GM23338 (cell line): Measurements from ENCODE around the gene AGAP3. TPM values are rescaled to one million over a fixed set of nuclear protein-coding genes. Genes with fewer than 3 reads are reported as not detected.

Source experiments
- ATAC-seq: fragments of 200-7000 bp; cut with Tn5 transposase; 3 replicates; pipeline ENCODE4 v1.9.1; 2020
- DNase-seq: peaks from one replicate; pipeline ENCODE4 v3.0.0-alpha.2; 2015; ENCODE audit warnings: low spot score
- H2AFZ ChIP-seq: fragments of 200-600 bp; sonication (generic); 2 replicates; pipeline ENCODE4 v1.8.0; 2016; ENCODE audit warnings: antibody characterized with exemption, mild to moderate bottlenecking, moderate library complexity
- H3F3A ChIP-seq: fragments of 200-600 bp; sonication (generic); replicated peaks from 2 replicates; pipeline ENCODE4 v1.8.0; 2017; ENCODE audit warnings: antibody characterized with exemption, mixed run types, low read depth
- H3K27ac ChIP-seq: fragments of 200-600 bp; sonication (generic); 2 replicates; pipeline ENCODE4 v1.6.1; 2016; ENCODE audit warnings: low read depth
- H3K27me3 ChIP-seq: fragments of 200-600 bp; sonication (generic); 2 replicates; pipeline ENCODE4 v1.8.0; 2016; ENCODE audit warnings: mild to moderate bottlenecking, mixed run types, moderate library complexity; ENCODE audit not compliant: insufficient read depth
- H3K36me3 ChIP-seq: fragments of 200-600 bp; sonication (generic); 2 replicates; pipeline ENCODE4 v1.8.0; 2016; ENCODE audit warnings: mild to moderate bottlenecking; ENCODE audit not compliant: insufficient read depth
- H3K4me1 ChIP-seq: fragments of 200-600 bp; sonication (generic); 2 replicates; pipeline ENCODE4 v1.8.0; 2016; ENCODE audit warnings: mild to moderate bottlenecking, moderate library complexity; ENCODE audit not compliant: insufficient read depth
- H3K4me2 ChIP-seq: fragments of 200-600 bp; sonication (generic); 2 replicates; pipeline ENCODE4 v1.7.1; 2017; ENCODE audit warnings: mixed run types
- H3K4me3 ChIP-seq: fragments of 200-600 bp; sonication (generic); 2 replicates; pipeline ENCODE4 v1.6.1; 2016; ENCODE audit warnings: mixed run types
- H3K79me2 ChIP-seq: fragments of 200-600 bp; sonication (generic); replicated peaks from 2 replicates; pipeline ENCODE4 v1.8.0; 2017; ENCODE audit warnings: mild to moderate bottlenecking; ENCODE audit not compliant: insufficient read depth
- H3K9me2 ChIP-seq: fragments of 200-600 bp; sonication (generic); 2 replicates; pipeline ENCODE4 v1.8.0; 2017; ENCODE audit not compliant: insufficient read depth
- H4K20me1 ChIP-seq: fragments of 200-600 bp; sonication (generic); replicated peaks from 2 replicates; pipeline ENCODE4 v1.8.0; 2017; ENCODE audit warnings: mild to moderate bottlenecking; ENCODE audit not compliant: insufficient read depth
- H3K27ac Mint-ChIP-seq: 2 replicates; pipeline ENCODE4 v1.8.0; 2020; ENCODE audit warnings: inconsistent platforms, mild to moderate bottlenecking, moderate library complexity, mixed read lengths
- H3K27me3 Mint-ChIP-seq: 3 replicates; pipeline ENCODE4 v1.8.0; 2022; ENCODE audit warnings: low read depth, mild to moderate bottlenecking, moderate library complexity, mixed read lengths, inconsistent platforms; ENCODE audit not compliant: insufficient read depth, poor library complexity
- H3K36me3 Mint-ChIP-seq: 3 replicates; pipeline ENCODE4 v1.8.0; 2021; ENCODE audit warnings: low read depth, mild to moderate bottlenecking, inconsistent platforms, moderate library complexity, mixed read lengths
- H3K4me1 Mint-ChIP-seq: 3 replicates; pipeline ENCODE4 v1.8.0; 2020; ENCODE audit warnings: mild to moderate bottlenecking, inconsistent platforms, mixed read lengths
- H3K4me3 Mint-ChIP-seq: 3 replicates; pipeline ENCODE4 v1.8.0; 2021; ENCODE audit warnings: moderate library complexity, mild to moderate bottlenecking, inconsistent platforms, mixed read lengths
- H3K9me3 Mint-ChIP-seq: 3 replicates; pipeline ENCODE4 v1.8.0; 2020; ENCODE audit warnings: moderate library complexity, mild to moderate bottlenecking, inconsistent platforms, mixed read lengths
- ETS1 ChIP-seq: IDR thresholded peaks from 2 replicates; pipeline ENCODE4 v1.6.1; 2016; ENCODE audit warnings: antibody characterized with exemption
- STAT1 ChIP-seq: IDR thresholded peaks from one replicate; pipeline ENCODE4 v1.6.1; 2016; ENCODE audit warnings: antibody characterized with exemption; ENCODE audit not compliant: unreplicated experiment
- ZNF114 ChIP-seq: fragments of 250-450 bp; sonication (Bioruptor Pico); IDR thresholded peaks from 2 replicates; pipeline ENCODE4 v1.5.0; 2020; ENCODE audit warnings: mild to moderate bottlenecking, moderate library complexity
- ZNF462 ChIP-seq: fragments of 250-450 bp; sonication (Bioruptor Pico); IDR thresholded peaks from 2 replicates; pipeline ENCODE4 v1.5.0; 2020; ENCODE audit warnings: mild to moderate bottlenecking, moderate library complexity
- polyA plus RNA-seq: library from polyadenylated mRNA; unstranded; fragments of >200 nt; fragmentation: Nextera tagmentation; extraction: Ambion mirVana; gene quantifications from 2 replicates; pipeline ENCODE4 v1.2.1, GENCODE V29; 2016
- total RNA-seq: library from RNA; depleted of rRNA; stranded (reverse); fragments of >200 nt; shearing (Covaris generic); gene quantifications from 2 replicates; pipeline ENCODE4 v1.2.3, GENCODE V29; 2014

The AGAP3 gene
- total and polyA plus RNA-seq, 2 experiments from 2014 or later: 24.0 to 39.2 TPM

DNA sequence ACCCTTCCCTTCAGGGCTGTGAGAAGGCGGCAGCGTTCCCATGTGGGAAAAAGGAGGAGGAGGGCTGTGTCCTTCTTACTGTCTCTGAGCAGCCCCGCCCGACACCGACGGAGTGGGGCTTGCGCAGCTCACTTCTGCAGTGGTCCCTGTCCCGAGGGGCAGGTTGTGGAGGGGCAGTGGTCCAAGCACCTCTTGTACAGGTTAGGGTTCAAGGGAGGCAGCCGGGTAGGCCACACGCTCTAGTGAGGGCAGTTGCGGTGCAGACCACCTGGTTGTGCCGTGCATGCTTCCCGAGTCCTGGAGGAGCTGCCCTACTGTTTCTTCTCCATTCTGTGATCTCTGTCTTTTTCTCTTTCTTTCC, 32.8 kb downstream of the AGAP3 start:
- Histone ChIP-seq H3K4me2 (no peak overlapping the region), H3K36me3 (no peaks in the 10 kb centered on the region; the same call in 1 of the 2 replicates), H4K20me1 (peaks cover 25% of the 10 kb centered on the region; the same call in 1 of the 2 replicates), H3K4me3 (no peak overlapping the region), H2AFZ (no peak overlapping the region), H3K27ac (no peak overlapping the region), H3F3A (peaks cover 7% of the 10 kb centered on the region), H3K9me2 (no peaks in the 10 kb centered on the region), H3K4me1 (peaks cover 13% of the 10 kb centered on the region), H3K27me3 (peaks cover 18% of the 10 kb centered on the region), H3K79me2 (no peaks in the 10 kb centered on the region)
- TF ChIP-seq ETS1 (no peak), STAT1 (no peak)
- H3K27ac Mint-ChIP-seq: no peak overlapping the region
- H3K4me3 Mint-ChIP-seq: no peak overlapping the region; the same call in 2 of the 3 replicates
- peaks cover 33% of the 10 kb centered on the region for H3K36me3 Mint-ChIP-seq
- H3K27me3 Mint-ChIP-seq: peaks cover 19% of the 10 kb centered on the region
- DNase-seq (no peak), ATAC-seq (no peak)
- no peaks in the 10 kb centered on the region for H3K9me3 Mint-ChIP-seq
- H3K4me1 Mint-ChIP-seq: peaks cover 21% of the 10 kb centered on the region

DNA sequence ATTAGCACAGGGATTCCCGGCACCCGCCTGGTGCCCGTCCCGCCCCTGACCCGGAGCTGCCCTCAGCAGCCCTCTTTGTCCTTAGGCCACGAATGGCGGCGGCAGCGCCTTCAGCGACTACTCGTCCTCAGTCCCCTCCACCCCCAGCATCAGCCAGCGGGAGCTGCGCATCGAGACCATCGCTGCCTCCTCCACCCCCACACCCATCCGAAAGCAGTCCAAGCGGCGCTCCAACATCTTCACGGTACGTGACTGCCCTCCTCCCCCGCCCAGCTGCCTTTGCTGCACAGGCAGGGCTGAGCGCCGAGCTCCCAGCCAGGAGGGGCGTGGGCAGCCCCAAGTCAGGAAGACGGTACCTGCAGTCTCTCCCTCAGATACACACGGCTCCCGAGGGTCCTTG, 33.6 kb downstream of the AGAP3 start:
- no peak for ATAC-seq
- H3K36me3 ChIP-seq: no peaks in the 10 kb centered on the region; the same call in 1 of the 2 replicates
- H3K4me1 ChIP-seq: peaks cover 12% of the 10 kb centered on the region; the same call in 1 of the 2 replicates
- no peak overlapping the region for H3K4me3 ChIP-seq
- TF ChIP-seq ZNF114 (CRISPR knock-in tag): no peak
- no peak for TF ChIP-seq ZNF462 (CRISPR knock-in tag)
- peaks cover 27% of the 10 kb centered on the region for H3K27me3 Mint-ChIP-seq
- no peak overlapping the region for H3K4me3 Mint-ChIP-seq
- no peak for DNase-seq
- peaks cover 36% of the 10 kb centered on the region for H3K36me3 Mint-ChIP-seq
- no peak overlapping the region for H2AFZ ChIP-seq
- no peaks in the 10 kb centered on the region for H3K79me2 ChIP-seq
- peaks cover 12% of the 10 kb centered on the region for H3F3A ChIP-seq
- H3K27ac Mint-ChIP-seq: no peak overlapping the region
- no peaks in the 10 kb centered on the region for H3K9me3 Mint-ChIP-seq
- H3K27me3 ChIP-seq: peaks cover 24% of the 10 kb centered on the region
- H3K27ac ChIP-seq: no peak overlapping the region
- peaks cover 32% of the 10 kb centered on the region for H4K20me1 ChIP-seq
- peaks cover 27% of the 10 kb centered on the region for H3K4me1 Mint-ChIP-seq
- no peaks in the 10 kb centered on the region for H3K9me2 ChIP-seq
- H3K4me2 ChIP-seq: no peak overlapping the region
